AG20443 (cell line): ENCODE measurements around the gene CDYL.
A peak's percentile ranks its signal among the peaks of the same experiment; 100 is the strongest.

ENCODE experiments used
- DNase-seq: peaks from one replicate; pipeline ENCODE4 v3.0.0; 2012; ENCODE audit warnings: low spot score, mixed read lengths

CDYL gene

GRCh38 chr6:4935975-4936680 is 159.9 kb downstream of the CDYL start:
- no peak for DNase-seq

DNA sequence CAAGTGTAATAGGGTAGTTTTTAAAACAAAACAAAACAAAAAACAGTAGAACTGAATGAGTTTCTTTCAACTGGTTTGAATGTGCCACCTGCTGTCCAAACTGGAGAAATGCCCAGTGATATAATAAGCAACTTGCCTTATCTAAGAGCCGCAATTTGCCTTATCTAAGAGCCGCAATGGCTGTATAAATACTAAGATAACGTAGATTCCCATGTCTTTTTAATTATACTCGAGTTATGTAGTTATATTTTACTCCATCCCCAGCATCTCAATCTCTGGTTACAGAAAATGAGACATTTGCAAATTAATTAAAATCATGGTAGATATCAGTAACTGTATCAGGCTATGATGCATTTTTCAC is 160.5 kb downstream of the CDYL start:
- peak; percentile 40 for DNase-seq

GRCh38 chr6:4937414-4937813 is 161.2 kb downstream of the CDYL start:
- no peak for DNase-seq

GRCh38 chr6:4939241-4939640 is 163.0 kb downstream of the CDYL start:
- DNase-seq, result no peak

DNA sequence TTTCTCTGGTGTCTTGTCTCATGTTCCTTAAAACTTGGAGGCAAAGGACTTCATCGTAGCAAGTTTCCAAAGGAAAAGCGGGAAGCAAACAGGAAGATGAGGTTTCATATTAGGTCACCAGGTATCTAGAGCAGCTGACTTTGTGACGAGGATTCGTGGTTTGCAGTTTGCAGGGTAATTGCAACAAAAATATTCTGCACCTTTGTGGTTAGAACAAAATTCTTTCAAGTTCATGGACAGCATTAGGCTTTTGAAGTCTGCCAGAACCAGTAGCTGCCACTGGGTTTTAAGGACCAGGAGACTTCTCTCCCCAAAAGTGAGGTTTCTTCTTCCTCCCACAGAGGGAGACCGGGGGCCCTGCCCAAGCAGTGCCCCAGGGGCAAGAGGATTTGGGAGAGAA is 164.2 kb downstream of the CDYL start:
- DNase-seq, result no peak

GRCh38 chr6:4941782-4942672 is 165.8 kb downstream of the CDYL start:
- peak; percentile 87 for DNase-seq

DNA sequence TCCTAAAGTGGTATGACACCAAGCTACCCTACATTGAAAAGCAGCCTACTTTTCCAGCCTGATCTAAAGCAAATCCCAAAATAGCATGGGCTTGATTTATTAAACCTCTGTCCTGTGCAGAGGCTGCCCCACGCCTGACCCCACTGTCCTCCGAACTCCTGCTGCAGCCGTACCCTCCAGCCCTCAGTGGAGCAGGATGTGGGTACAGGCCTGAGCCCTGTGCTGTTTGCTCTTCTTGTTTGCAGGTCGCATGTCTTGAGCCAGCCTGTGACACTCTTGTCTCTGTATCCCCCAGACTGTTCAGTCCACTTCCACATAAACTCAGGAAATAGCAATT is 166.4 kb downstream of the CDYL start:
- no peak for DNase-seq

GRCh38 chr6:4943716-4944115 is 167.5 kb downstream of the CDYL start:
- no peak for DNase-seq

DNA sequence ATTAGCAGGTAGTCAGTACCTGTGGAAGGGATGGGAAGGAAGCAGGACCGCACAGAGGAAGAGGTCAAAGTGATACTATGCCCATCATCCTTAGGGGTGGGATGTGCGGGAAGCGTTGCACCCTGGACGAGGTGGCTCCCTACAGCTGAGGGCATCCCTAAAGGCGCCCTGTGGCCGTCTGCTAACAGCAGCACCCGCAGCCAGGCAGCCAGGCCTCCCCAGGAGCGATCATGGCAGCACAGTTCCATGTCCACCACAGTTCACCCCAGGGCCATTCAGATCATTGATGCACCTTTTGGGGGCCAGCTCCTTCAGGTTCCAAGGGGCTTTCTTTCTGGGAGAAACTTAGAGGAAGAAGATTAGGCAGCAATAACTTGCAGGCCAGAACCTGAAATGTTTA is 168.1 kb downstream of the CDYL start:
- no peak for DNase-seq

GRCh38 chr6:4946521-4946920 is 170.3 kb downstream of the CDYL start:
- no peak for DNase-seq

- no peak for DNase-seq
These were observed 171.5 kb downstream of the CDYL start for GRCh38 chr6:4947716-4948115.

DNA sequence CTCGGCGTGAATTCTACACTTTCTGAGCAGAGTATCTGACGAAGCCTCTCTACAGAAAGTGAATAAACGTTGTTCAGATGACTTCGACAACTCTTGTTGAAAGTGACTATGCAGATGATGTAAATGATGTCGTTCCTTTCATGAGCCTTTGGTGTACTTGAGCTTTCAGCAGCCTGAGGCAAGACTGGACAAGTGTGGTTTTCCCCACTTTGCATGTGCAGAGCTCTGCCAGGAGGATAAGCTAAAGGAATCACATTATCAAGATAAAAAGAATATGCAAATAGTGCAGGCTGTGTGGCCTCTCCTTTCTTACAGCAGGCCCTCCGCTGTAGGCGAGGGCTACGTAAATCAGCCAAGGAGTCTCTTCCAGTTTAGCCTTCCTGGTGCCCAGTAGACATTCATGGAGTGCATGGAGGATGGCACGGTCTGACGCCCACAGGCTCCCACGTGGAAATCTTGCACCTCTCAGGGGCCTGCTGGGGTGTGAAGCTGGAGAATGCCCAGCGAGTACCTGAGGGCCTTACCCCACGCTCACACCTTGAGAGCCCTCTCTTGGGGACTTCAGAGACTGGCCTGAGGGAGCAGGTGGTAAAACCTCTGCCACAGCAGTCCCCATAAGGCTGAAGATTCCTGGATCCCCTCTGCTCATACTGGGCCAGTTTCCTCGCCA is 172.7 kb downstream of the CDYL start:
- DNase-seq, result no peak

GRCh38 chr6:4950076-4950475 is 173.9 kb downstream of the CDYL start:
- DNase-seq, result no peak

DNA sequence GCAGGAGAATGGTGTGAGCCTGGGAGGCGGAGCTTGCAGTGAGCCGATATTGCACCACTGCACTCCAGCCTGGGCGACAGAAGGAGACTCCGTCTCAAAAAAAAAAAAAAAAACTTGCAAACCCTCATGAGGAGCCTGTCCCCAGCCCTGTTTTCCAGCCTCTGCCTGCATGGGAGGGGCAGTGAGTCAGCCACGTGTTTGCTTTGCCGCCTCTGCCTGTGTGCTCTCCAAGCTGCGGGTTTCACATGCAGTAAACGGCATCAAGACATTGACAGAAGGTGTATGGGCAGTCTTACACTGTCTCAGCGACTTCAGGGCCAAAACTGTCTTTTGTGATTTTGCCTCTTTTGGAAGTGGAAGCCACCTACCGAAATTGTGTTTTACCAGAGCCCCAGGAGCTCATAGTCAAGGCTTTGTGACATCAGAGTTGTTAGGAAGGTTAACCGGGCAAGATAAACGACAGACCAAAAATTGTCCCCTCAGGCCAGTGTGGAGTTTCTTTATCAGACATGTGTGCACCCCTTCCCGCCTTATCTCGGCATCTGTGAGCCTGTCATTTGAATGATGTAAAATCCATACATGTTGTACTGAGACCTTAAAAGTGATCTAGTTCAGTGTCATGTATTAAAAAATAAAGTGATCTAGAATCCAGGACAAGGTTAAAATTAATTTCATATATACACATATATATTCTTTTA is 174.8 kb downstream of the CDYL start:
- no peak for DNase-seq

GRCh38 chr6:4953440-4953839 is 177.2 kb downstream of the CDYL start:
- no peak for DNase-seq

DNA sequence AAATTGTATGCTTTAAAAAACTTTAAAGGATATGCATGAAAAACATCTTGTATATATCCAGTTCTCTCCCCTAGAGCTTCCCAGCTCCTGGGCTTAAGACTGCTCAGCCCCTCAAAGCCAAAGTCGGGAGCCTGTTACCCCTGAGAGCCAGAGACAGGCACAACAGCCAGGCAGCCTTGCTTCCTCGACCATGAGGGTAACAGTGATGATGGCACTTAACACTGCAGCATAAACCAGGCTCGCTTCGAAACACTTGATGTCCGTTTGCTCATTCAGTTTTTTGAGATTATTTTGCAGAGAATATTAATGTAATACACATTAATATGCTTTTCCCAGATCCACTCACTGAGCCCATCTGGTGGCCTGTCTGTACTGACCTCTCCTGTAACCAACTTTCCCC is 180.4 kb downstream of the CDYL start:
- no peak for DNase-seq

DNA sequence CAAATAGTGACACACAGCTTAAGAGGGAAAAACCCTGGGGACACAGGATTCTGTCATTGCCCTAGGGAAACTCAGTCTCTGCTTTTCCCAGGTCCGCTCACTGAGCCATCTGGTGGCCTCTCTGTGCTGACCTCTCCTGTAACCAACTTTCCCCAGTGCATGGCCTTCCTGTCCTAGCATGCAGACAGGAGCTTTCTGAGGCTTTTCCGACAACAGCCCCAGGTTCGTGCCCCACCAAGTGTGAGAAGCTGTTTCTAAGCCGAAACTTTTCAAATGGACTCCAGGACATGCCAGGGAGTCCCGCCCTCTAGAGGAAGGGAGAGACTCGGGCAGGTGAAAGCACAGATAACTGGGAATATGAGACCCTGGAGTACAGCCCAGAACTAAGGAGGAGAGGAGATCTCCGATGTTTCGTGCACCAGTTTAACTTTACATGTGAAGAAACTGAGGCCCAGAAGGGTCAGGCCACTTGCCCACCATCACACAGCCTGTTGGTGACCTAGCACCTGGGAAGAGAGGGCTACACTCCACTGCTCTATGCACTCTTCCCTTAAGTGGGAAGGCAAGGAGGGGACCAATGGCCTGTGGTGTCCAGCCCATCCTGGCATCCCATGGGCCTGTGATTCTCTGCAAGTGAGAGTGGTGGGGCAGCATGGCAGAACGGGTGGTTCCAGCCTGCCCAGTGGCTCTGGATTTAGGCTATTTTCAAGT is 181.5 kb downstream of the CDYL start:
- DNase-seq, result no peak

- no peak for DNase-seq
These were observed 182.4 kb downstream of the CDYL start for GRCh38 chr6:4958624-4959023.

- no peak for DNase-seq
These were observed 185.3 kb downstream of the CDYL start for GRCh38 chr6:4961322-4962168.

GRCh38 chr6:4962905-4963304 is 186.7 kb downstream of the CDYL start:
- peak; percentile 32 for DNase-seq
